ENCODE data around the gene RNF41. TPM values are rescaled to one million over a fixed set of nuclear protein-coding genes. Genes with fewer than 3 reads are reported as not detected.

Gene RNF41
- total and polyA plus RNA-seq, 2 donors (not counting 1 experiment from before 2014, with no cell fraction given), result 113 to 129 TPM

DNA sequence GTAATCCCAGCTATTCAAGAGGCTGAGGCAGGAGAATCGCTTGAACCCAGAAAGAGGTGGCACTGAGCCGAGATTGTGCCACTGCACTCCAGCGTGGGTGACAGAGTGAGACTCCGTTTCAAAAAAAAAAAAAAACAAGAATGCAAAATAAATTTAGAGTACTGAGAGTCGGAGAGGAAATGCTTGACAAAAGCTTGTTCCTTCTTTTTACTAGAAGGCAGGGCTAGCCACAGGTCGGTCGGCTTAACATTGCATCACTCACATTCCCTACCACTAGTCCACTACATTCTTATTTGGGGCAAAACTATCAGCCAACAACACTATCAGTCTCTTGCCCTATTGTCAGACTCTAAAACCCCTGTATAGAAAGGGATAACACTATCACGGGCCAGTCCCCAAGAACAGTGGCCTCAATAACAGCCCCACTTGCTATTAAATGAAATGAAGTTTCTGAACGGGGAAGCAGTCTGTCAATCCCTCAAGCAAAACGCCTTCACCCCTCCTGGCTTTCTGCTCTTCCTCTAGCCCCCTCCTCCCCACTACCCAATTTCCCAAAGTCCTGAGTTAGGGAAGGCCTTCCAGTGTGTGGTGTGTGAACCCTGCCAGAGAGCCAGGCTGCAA lies 1.0 kb downstream of the RNF41 start:
- Histone ChIP-seq H3K4me3 (ENCODE audit: control extremely low read depth in 1 of 5, extremely low read depth in 1 of 5, insufficient read depth in 1 of 5, low read depth in 2 of 5, low read length in 4 of 5) (peak overlapping the region; percentile 56 to 100 (median 99)), H4K20me1 (ENCODE audit: control insufficient read depth, insufficient read depth, low read length, poor library complexity, severe bottlenecking) (peaks cover 33% of the 10 kb centered on the region), H3K9ac (ENCODE audit: low read length) (peak overlapping the region; percentile 99), H3K27me3 (replicated peaks in 1 of 4; ENCODE audit: control extremely low read depth in 1 of 4, control insufficient read depth in 3 of 4, insufficient read depth in 4 of 4, low read length in 3 of 4) (no peaks in the 10 kb centered on the region), H3K9me3 (ENCODE audit: control extremely low read depth in 1 of 3, control insufficient read depth in 2 of 3, insufficient read depth in 1 of 3, low read length in 2 of 3) (no peaks in the 10 kb centered on the region), H3K4me2 (replicated peaks; ENCODE audit: low read depth, low read length, poor library complexity, severe bottlenecking) (peak overlapping the region; percentile 98), H2AFZ (ENCODE audit: insufficient read depth, low read depth, low read length, poor library complexity, severe bottlenecking) (peak overlapping the region; percentile 34), H3K4me1 (ENCODE audit: control insufficient read depth in 2 of 2, insufficient read depth in 2 of 2, low read length in 2 of 2) (peaks cover 26 to 48% of the 10 kb centered on the region in 2 donors), H3K79me2 (ENCODE audit: control insufficient read depth, insufficient read depth, low read length) (peaks cover 68% of the 10 kb centered on the region), H3K27ac (ENCODE audit: low read length in 2 of 2) (peak overlapping the region; percentile 73 to 99), H3K36me3 (replicated peaks in 1 of 2; ENCODE audit: control extremely low read depth in 1 of 2, control insufficient read depth in 1 of 2, extremely low read depth in 1 of 2, insufficient read depth in 2 of 2, low read length in 1 of 2) (peaks cover 1 to 5% of the 10 kb centered on the region in 2 experiments)
- H3K4me1 Mint-ChIP-seq, result peaks cover 55% of the 10 kb centered on the region
- TF ChIP-seq EZH2 (IDR thresholded peaks at IDR 0.05; ENCODE audit: borderline replicate concordance, insufficient read depth, low read depth, low read length, poor library complexity, severe bottlenecking), result no peak
- TF ChIP-seq, protein P1, sequence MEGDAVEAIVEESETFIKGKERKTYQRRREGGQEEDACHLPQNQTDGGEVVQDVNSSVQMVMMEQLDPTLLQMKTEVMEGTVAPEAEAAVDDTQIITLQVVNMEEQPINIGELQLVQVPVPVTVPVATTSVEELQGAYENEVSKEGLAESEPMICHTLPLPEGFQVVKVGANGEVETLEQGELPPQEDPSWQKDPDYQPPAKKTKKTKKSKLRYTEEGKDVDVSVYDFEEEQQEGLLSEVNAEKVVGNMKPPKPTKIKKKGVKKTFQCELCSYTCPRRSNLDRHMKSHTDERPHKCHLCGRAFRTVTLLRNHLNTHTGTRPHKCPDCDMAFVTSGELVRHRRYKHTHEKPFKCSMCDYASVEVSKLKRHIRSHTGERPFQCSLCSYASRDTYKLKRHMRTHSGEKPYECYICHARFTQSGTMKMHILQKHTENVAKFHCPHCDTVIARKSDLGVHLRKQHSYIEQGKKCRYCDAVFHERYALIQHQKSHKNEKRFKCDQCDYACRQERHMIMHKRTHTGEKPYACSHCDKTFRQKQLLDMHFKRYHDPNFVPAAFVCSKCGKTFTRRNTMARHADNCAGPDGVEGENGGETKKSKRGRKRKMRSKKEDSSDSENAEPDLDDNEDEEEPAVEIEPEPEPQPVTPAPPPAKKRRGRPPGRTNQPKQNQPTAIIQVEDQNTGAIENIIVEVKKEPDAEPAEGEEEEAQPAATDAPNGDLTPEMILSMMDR (IDR thresholded peaks at IDR 0.05), result no peak
- H3K27ac Mint-ChIP-seq, result peak overlapping the region; percentile 100
- CTCF ChIA-PET, result interaction anchor here (0.7 to 4.6 kb wide), 11 partner anchors 14 to 482 kb away, joined by 3 to 126 read pairs (median 11); partner anchors contain the start of genes ANKRD52, ESYT1, SMARCC2 and ZC3H10
- intact Hi-C loops (cut with micrococcal nuclease), result loop anchor here (1.0 to 2.0 kb wide), 4 partner anchors 12 to 482 kb away; partner anchors contain the start of gene MYL6
- H3K4me3 Mint-ChIP-seq, result peak overlapping the region; percentile 100
- H3K9me3 Mint-ChIP-seq (ENCODE audit: insufficient read depth), result no peaks in the 10 kb centered on the region
- POLR2A ChIA-PET, result interaction anchor here (0.6 to 4.1 kb wide), 10 partner anchors 13 to 1303 kb away, joined by 3 to 65 read pairs (median 5); partner anchors contain the start of genes SMARCC2, TIMELESS and ZC3H10
- peak; percentile 19 for ATAC-seq (ENCODE audit: low read depth)
- H3K27me3 Mint-ChIP-seq, result no peaks in the 10 kb centered on the region
- WGBS (ENCODE audit: insufficient coverage), result 0% methylated on average over 4 of the region's 10 CpGs
- peak; percentile 84 for DNase-seq

DNA sequence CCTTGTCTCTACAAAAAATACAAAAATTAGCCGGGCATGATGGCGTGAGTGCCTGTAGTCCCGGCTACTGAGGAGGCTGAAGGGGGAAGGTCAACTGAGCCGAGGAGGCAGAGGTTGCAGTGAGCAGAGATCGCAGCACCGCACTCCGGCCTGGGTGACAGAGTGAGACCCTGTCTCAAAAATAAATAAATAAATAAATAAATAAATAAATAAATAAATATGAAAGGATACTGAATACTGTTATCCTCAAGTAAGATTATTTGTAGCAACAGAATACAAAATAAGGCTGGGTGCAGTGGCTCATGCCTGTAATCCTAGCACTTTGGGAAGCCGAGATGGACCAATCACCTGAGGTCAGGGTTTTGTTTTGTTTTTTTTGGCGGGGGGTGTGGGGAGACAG lies 1.9 kb downstream of the RNF41 start:
- TF ChIP-seq, protein P1 (IDR thresholded peaks at IDR 0.05), result no peak
- no peak for TF ChIP-seq EZH2 (IDR thresholded peaks at IDR 0.05; ENCODE audit: borderline replicate concordance, insufficient read depth, low read depth, low read length, poor library complexity, severe bottlenecking)
- ATAC-seq (ENCODE audit: low read depth) (no peak), DNase-seq (no peak)
- Histone ChIP-seq H3K4me3 (ENCODE audit: control extremely low read depth in 1 of 5, extremely low read depth in 1 of 5, insufficient read depth in 1 of 5, low read depth in 2 of 5, low read length in 4 of 5) (no peak overlapping the region), H3K9me3 (ENCODE audit: control extremely low read depth in 1 of 3, control insufficient read depth in 2 of 3, insufficient read depth in 1 of 3, low read length in 2 of 3) (no peaks in the 10 kb centered on the region), H3K4me1 (ENCODE audit: control insufficient read depth in 2 of 2, insufficient read depth in 2 of 2, low read length in 2 of 2) (peaks cover 26 to 46% of the 10 kb centered on the region in 2 donors), H3K4me2 (replicated peaks; ENCODE audit: low read depth, low read length, poor library complexity, severe bottlenecking) (peak overlapping the region; percentile 98), H4K20me1 (ENCODE audit: control insufficient read depth, insufficient read depth, low read length, poor library complexity, severe bottlenecking) (peaks cover 40% of the 10 kb centered on the region), H3K27ac (ENCODE audit: low read length in 2 of 2) (peak overlapping the region; percentile 49 to 99), H3K9ac (ENCODE audit: low read length) (no peak overlapping the region), H3K27me3 (replicated peaks in 1 of 4; ENCODE audit: control extremely low read depth in 1 of 4, control insufficient read depth in 3 of 4, insufficient read depth in 4 of 4, low read length in 3 of 4) (no peaks in the 10 kb centered on the region), H3K36me3 (replicated peaks in 1 of 2; ENCODE audit: control extremely low read depth in 1 of 2, control insufficient read depth in 1 of 2, extremely low read depth in 1 of 2, insufficient read depth in 2 of 2, low read length in 1 of 2) (peaks cover 1 to 13% of the 10 kb centered on the region in 2 experiments), H2AFZ (ENCODE audit: insufficient read depth, low read depth, low read length, poor library complexity, severe bottlenecking) (no peak overlapping the region), H3K79me2 (ENCODE audit: control insufficient read depth, insufficient read depth, low read length) (peaks cover 76% of the 10 kb centered on the region)
- H3K4me3 Mint-ChIP-seq, result peak overlapping the region; percentile 49
- POLR2A ChIA-PET, result interaction anchor here (0.6 to 4.1 kb wide), 3 partner anchors 12 to 102 kb away, joined by 4 to 65 read pairs (median 24); partner anchors contain the start of gene ZC3H10
- H3K9me3 Mint-ChIP-seq (ENCODE audit: insufficient read depth), result no peaks in the 10 kb centered on the region
- peak overlapping the region; percentile 56 for H3K27ac Mint-ChIP-seq
- no peaks in the 10 kb centered on the region for H3K27me3 Mint-ChIP-seq
- CTCF ChIA-PET, result interaction anchor here (0.7 to 4.6 kb wide), 5 partner anchors 13 to 38 kb away, joined by 3 to 126 read pairs (median 19); partner anchors contain the start of genes ANKRD52 and SMARCC2
- intact Hi-C loops (cut with micrococcal nuclease), result loop anchor here (2.0 kb wide), 2 partner anchors 61 to 93 kb away; partner anchors contain the start of gene MYL6
- WGBS (ENCODE audit: insufficient coverage), result no CpG with 5 or more reads among the region's 9 CpGs
- peaks cover 50% of the 10 kb centered on the region for H3K4me1 Mint-ChIP-seq
